B cell (primary cell): ENCODE measurements around the gene ACHE. TPM values are rescaled to one million over a fixed set of nuclear protein-coding genes. Genes with fewer than 3 reads are reported as not detected.

Source experiments
- ATAC-seq: fragments of 200-7000 bp; cut with Tn5 transposase; one replicate; pipeline ENCODE4 v1.10.0; 2021; ENCODE audit warnings: low read depth, mild to moderate bottlenecking, moderate number of reproducible peaks, moderate library complexity
- CTCF ChIA-PET: fragments of 350-600 bp; sonication (Branson Sonifier 250); formaldehyde crosslinking; loops from one replicate; lab custom pipeline; 2021; ENCODE audit warnings: antibody characterized with exemption, inconsistent platforms; lab: Charles Lee
- POLR2A ChIA-PET: fragments of 350-600 bp; sonication (Branson Sonifier 250); formaldehyde crosslinking; loops from one replicate; lab custom pipeline; 2021; ENCODE audit warnings: antibody characterized with exemption; lab: Charles Lee
- DNase-seq: peaks from one replicate; pipeline ENCODE4 v3.0.0; 2013
- H2AFZ ChIP-seq: 2 replicates; pipeline ENCODE4 v1.6.1; 2012; ENCODE audit warnings: mild to moderate bottlenecking, low read depth, low read length; ENCODE audit not compliant: insufficient read depth, poor library complexity, severe bottlenecking
- H3K27ac ChIP-seq, 2 donors: 1 replicate in 1 of 2; 2 replicates in 1 of 2; pipeline ENCODE4 v1.5.1; 2012 to 2013; ENCODE audit warnings: low read length in 2 of 2, mild to moderate bottlenecking in 2 of 2, moderate library complexity in 1 of 2
- H3K27me3 ChIP-seq, 4 experiments: fragments of 200-600 bp in 1 of 4; sonication (generic) in 1 of 4; replicated peaks in 1 of 4; 1 replicate in 2 of 4; 2 replicates in 2 of 4; pipeline versions ENCODE4 v1.6.1 to v1.7.0; 2013 to 2016; ENCODE audit warnings: low read length in 3 of 4, mild to moderate bottlenecking in 2 of 4, mixed read lengths in 1 of 4, moderate library complexity in 1 of 4; ENCODE audit not compliant: insufficient read depth in 4 of 4, control insufficient read depth in 3 of 4; ENCODE audit errors: control extremely low read depth in 1 of 4
- H3K36me3 ChIP-seq, 2 experiments: replicated peaks in 1 of 2; 1 replicate in 1 of 2; 2 replicates in 1 of 2; pipeline versions ENCODE4 v1.6.1 to v1.7.1; 2013; ENCODE audit warnings: low read length in 1 of 2; ENCODE audit not compliant: insufficient read depth in 2 of 2, control insufficient read depth in 1 of 2; ENCODE audit errors: control extremely low read depth in 1 of 2, extremely low read depth in 1 of 2
- H3K4me1 ChIP-seq, 2 donors: fragments of 200-600 bp in 1 of 2; sonication (generic) in 1 of 2; 1 replicate in 1 of 2; 2 replicates in 1 of 2; pipeline versions ENCODE4 v1.5.1 to v1.6.1; 2013 to 2017; ENCODE audit warnings: low read length in 2 of 2; ENCODE audit not compliant: control insufficient read depth in 2 of 2, insufficient read depth in 2 of 2
- H3K4me2 ChIP-seq: replicated peaks from 2 replicates; pipeline ENCODE3; 2012; ENCODE audit warnings: mild to moderate bottlenecking, low read depth, low read length; ENCODE audit not compliant: poor library complexity, severe bottlenecking
- H3K4me3 ChIP-seq, 5 experiments: fragments of 200-600 bp in 1 of 5; sonication (generic) in 1 of 5; 1 replicate in 3 of 5; 2 replicates in 2 of 5; pipeline versions ENCODE4 v1.5.1 to v1.7.0; 2011 to 2016; ENCODE audit warnings: low read length in 4 of 5, mild to moderate bottlenecking in 4 of 5, low read depth in 2 of 5, control low read depth in 1 of 5, moderate library complexity in 1 of 5; ENCODE audit not compliant: insufficient read depth in 1 of 5; ENCODE audit errors: control extremely low read depth in 1 of 5, extremely low read depth in 1 of 5
- H3K79me2 ChIP-seq: fragments of 200-600 bp; sonication (generic); one replicate; pipeline ENCODE4 v1.6.0; 2016; ENCODE audit warnings: low read length; ENCODE audit not compliant: control insufficient read depth, insufficient read depth
- H3K9ac ChIP-seq: fragments of 200-600 bp; sonication (generic); 2 replicates; pipeline ENCODE4 v1.6.1; 2017; ENCODE audit warnings: mild to moderate bottlenecking, low read length, moderate library complexity
- H3K9me3 ChIP-seq, 3 donors: one replicate each; pipeline versions ENCODE4 v1.6.1 to v1.7.1; 2013; ENCODE audit warnings: low read length in 2 of 3; ENCODE audit not compliant: control insufficient read depth in 2 of 3, insufficient read depth in 1 of 3; ENCODE audit errors: control extremely low read depth in 1 of 3
- H4K20me1 ChIP-seq: 2 replicates; pipeline ENCODE4 v1.6.0; 2012; ENCODE audit warnings: mild to moderate bottlenecking, low read length; ENCODE audit not compliant: insufficient read depth, control insufficient read depth, poor library complexity, severe bottlenecking
- H3K27ac Mint-ChIP-seq: one replicate; pipeline ENCODE4 v1.8.0; 2021; ENCODE audit warnings: mixed read lengths
- H3K27me3 Mint-ChIP-seq: one replicate; pipeline ENCODE4 v1.8.0; 2021; ENCODE audit warnings: mixed read lengths
- H3K4me1 Mint-ChIP-seq: one replicate; pipeline ENCODE4 v1.8.0; 2021; ENCODE audit warnings: mixed read lengths
- H3K4me3 Mint-ChIP-seq: one replicate; pipeline ENCODE4 v1.8.0; 2021; ENCODE audit warnings: mixed read lengths
- H3K9me3 Mint-ChIP-seq: one replicate; pipeline ENCODE4 v1.8.0; 2022; ENCODE audit warnings: mixed read lengths; ENCODE audit not compliant: insufficient read depth
- EZH2 ChIP-seq: IDR thresholded peaks from 2 replicates; pipeline ENCODE4 v1.6.1; 2012; ENCODE audit warnings: borderline replicate concordance, low read depth, mild to moderate bottlenecking, moderate library complexity, low read length; ENCODE audit not compliant: insufficient read depth, poor library complexity, severe bottlenecking
- WGBS: methylation state at CpG from one replicate; pipeline ENCODE4 v1.1.5; 2013; ENCODE audit warnings: missing lambda C conversion rate; ENCODE audit not compliant: insufficient coverage; 5-methylcytosine and 5-hydroxymethylcytosine counted together
- intact Hi-C: fragments of 100-400 bp; cut with micrococcal nuclease; formaldehyde crosslinking; loops from one replicate; pipeline ENCODE4 v1.10.0; 2022
- polyA plus RNA-seq: library from polyadenylated mRNA; depleted of rRNA; stranded (reverse); fragments of >200 nt; gene quantifications from 2 replicates; pipeline ENCODE4 v1.2.3, GENCODE V29; 2012
- total RNA-seq, 2 donors: library from RNA; stranded (reverse); fragments of 120-200 nt in 1 of 2; gene quantifications; 1 replicate in 1 of 2; 2 replicates in 1 of 2; pipeline versions ENCODE4 v1.2.3 to v1.2.4, GENCODE V29; 2013 to 2022
- TF ChIP-seq, protein P1 (sequence below): fragments of 200-600 bp; IDR thresholded peaks from one replicate; pipeline ENCODE4 v1.8.0; 2022; ENCODE audit warnings: antibody characterized with exemption, mild to moderate bottlenecking

Gene ACHE
- total and polyA plus RNA-seq, 2 donors (not counting 1 experiment from before 2014, with no cell fraction given): 0.13 to 0.15 TPM

DNA sequence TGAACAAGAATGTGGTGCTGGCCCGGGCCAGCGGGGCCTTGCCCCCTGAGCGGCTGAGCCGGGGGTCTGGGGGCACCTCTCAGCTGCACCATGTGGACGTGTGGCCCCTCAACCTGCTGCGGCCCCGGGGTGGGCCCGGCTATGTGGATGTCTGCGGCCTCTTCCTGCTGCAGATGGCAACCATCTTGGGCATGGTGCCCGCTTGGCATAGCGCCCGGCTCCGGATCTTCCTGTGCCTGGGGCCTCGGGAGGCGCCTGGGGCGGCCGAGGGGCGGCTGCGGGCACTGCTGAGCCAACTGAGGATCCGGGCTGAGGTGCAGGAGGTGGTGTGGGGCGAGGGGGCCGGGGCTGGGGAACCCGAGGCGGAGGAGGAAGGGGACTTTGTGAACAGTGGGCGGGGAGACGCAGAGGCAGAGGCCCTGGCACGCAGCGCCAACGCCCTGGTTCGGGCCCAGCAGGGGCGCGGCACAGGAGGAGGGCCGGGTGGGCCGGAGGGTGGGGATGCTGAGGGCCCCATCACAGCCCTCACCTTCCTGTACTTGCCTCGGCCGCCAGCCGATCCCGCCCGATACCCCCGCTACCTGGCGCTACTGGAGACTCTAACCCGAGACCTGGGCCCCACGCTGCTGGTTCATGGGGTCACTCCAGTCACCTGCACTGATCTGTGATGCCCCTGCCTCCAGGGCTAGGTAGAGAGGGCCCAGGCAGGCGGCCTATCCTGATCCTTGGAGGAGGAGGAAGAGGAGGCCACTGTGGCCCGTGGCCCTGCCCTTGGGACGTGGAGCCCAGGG is 29.6 kb downstream of the ACHE start:
- no peak for TF ChIP-seq EZH2
- TF ChIP-seq, protein P1, sequence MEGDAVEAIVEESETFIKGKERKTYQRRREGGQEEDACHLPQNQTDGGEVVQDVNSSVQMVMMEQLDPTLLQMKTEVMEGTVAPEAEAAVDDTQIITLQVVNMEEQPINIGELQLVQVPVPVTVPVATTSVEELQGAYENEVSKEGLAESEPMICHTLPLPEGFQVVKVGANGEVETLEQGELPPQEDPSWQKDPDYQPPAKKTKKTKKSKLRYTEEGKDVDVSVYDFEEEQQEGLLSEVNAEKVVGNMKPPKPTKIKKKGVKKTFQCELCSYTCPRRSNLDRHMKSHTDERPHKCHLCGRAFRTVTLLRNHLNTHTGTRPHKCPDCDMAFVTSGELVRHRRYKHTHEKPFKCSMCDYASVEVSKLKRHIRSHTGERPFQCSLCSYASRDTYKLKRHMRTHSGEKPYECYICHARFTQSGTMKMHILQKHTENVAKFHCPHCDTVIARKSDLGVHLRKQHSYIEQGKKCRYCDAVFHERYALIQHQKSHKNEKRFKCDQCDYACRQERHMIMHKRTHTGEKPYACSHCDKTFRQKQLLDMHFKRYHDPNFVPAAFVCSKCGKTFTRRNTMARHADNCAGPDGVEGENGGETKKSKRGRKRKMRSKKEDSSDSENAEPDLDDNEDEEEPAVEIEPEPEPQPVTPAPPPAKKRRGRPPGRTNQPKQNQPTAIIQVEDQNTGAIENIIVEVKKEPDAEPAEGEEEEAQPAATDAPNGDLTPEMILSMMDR: no peak
- CTCF ChIA-PET: interaction anchor here (0.7 kb wide), 1 partner anchor 13 kb away, joined by 4 read pairs; the partner anchor contains the start of gene SLC12A9
- peak; percentile 53 for ATAC-seq
- H3K9me3 ChIP-seq: peaks cover 0 to 4% (median 0%) of the 10 kb centered on the region in 3 donors
- Mint-ChIP-seq H3K4me3 (peak overlapping the region; percentile 89), H3K27me3 (no peaks in the 10 kb centered on the region), H3K4me1 (peaks cover 24% of the 10 kb centered on the region), H3K9me3 (no peaks in the 10 kb centered on the region), H3K27ac (peak overlapping the region; percentile 56)
- H3K9ac ChIP-seq: peak overlapping the region; percentile 81
- peaks cover 0 to 29% of the 10 kb centered on the region in 2 experiments for H3K36me3 ChIP-seq
- POLR2A ChIA-PET: interaction anchor here (0.9 kb wide), 1 partner anchor 23 kb away, joined by 3 read pairs; the partner anchor contains the start of gene UFSP1
- H3K4me2 ChIP-seq: peak overlapping the region; percentile 96
- peaks cover 5% of the 10 kb centered on the region for H3K79me2 ChIP-seq
- DNase-seq: peak; percentile 28
- H3K4me1 ChIP-seq: peaks cover 21 to 28% of the 10 kb centered on the region in 2 donors
- H3K27me3 ChIP-seq: no peaks in the 10 kb centered on the region
- intact Hi-C loops: no loop called here
- WGBS: 20% methylated on average over 42 of the region's 46 CpGs
- peak overlapping the region; percentile 56 to 75 for H3K27ac ChIP-seq
- H4K20me1 ChIP-seq: no peaks in the 10 kb centered on the region
- peak overlapping the region in 4 of 5 experiments; percentile 47 to 75 (median 58) for H3K4me3 ChIP-seq
- peak overlapping the region; percentile 74 for H2AFZ ChIP-seq
